Keratinocyte (primary cell): ENCODE results near the gene MICAL3. TPM values are rescaled to one million over a fixed set of nuclear protein-coding genes. Genes with fewer than 3 reads are reported as not detected.

Source experiments
- DNase-seq: peaks from one replicate; pipeline ENCODE4 v3.0.0-alpha.2; 2011; ENCODE audit warnings: low read depth, missing footprints, low spot score
- FAIRE-seq: peaks from 2 replicates; lab custom pipeline; 2011; peaks lifted over from hg19 to GRCh38; lab: Jason Lieb, UNC
- H2AFZ ChIP-seq: 2 replicates; pipeline ENCODE4 v1.6.0; 2012; ENCODE audit warnings: low read length, control low read depth, inconsistent platforms; ENCODE audit not compliant: control insufficient read depth
- H3K27ac ChIP-seq: 2 replicates; pipeline ENCODE4 v1.5.1; 2011; ENCODE audit warnings: low read length; ENCODE audit not compliant: control insufficient read depth, insufficient read depth
- H3K27me3 ChIP-seq: 3 replicates; pipeline ENCODE4 v1.6.0; 2011; ENCODE audit warnings: low read length; ENCODE audit not compliant: control insufficient read depth, insufficient read depth; ENCODE audit errors: extremely low read depth
- H3K36me3 ChIP-seq, 2 experiments: 2 replicates in 1 of 2; 3 replicates in 1 of 2; pipeline ENCODE4 v1.5.1; 2011; ENCODE audit warnings: low read length in 2 of 2, mild to moderate bottlenecking in 1 of 2; ENCODE audit not compliant: control insufficient read depth in 2 of 2, insufficient read depth in 2 of 2; ENCODE audit errors: extremely low read depth in 1 of 2
- H3K4me1 ChIP-seq: 3 replicates; pipeline ENCODE4 v1.5.1; 2011; ENCODE audit warnings: low read length; ENCODE audit not compliant: control insufficient read depth, insufficient read depth; ENCODE audit errors: extremely low read depth
- H3K4me2 ChIP-seq: 3 replicates; pipeline ENCODE4 v1.6.0; 2011; ENCODE audit warnings: low read depth, low read length; ENCODE audit not compliant: control insufficient read depth, insufficient read depth; ENCODE audit errors: extremely low read depth
- H3K4me3 ChIP-seq, 3 experiments: fragments of 200-600 bp in 1 of 3; sonication (generic) in 1 of 3; 2 replicates in 2 of 3; 3 replicates in 1 of 3; pipeline ENCODE4 v1.5.1; 2011 to 2016; ENCODE audit warnings: low read length in 3 of 3, mild to moderate bottlenecking in 3 of 3, control low read depth in 2 of 3, inconsistent platforms in 1 of 3, low read depth in 1 of 3, mixed read lengths in 1 of 3, mixed run types in 1 of 3, moderate library complexity in 1 of 3; ENCODE audit not compliant: control insufficient read depth in 2 of 3, insufficient read depth in 2 of 3; ENCODE audit errors: extremely low read depth in 1 of 3
- H3K79me2 ChIP-seq: 2 replicates; pipeline ENCODE4 v1.6.0; 2012; ENCODE audit warnings: low read length; ENCODE audit not compliant: control insufficient read depth, insufficient read depth
- H3K9ac ChIP-seq: 3 replicates; pipeline ENCODE4 v1.6.0; 2011; ENCODE audit warnings: low read length; ENCODE audit not compliant: control insufficient read depth, insufficient read depth; ENCODE audit errors: extremely low read depth
- H3K9me1 ChIP-seq: 3 replicates; pipeline ENCODE4 v1.6.0; 2011; ENCODE audit warnings: low read length; ENCODE audit not compliant: control insufficient read depth, insufficient read depth; ENCODE audit errors: extremely low read depth
- H3K9me3 ChIP-seq: 2 replicates; pipeline ENCODE4 v1.5.1; 2012; ENCODE audit warnings: low read depth, low read length; ENCODE audit not compliant: control insufficient read depth
- H4K20me1 ChIP-seq: 3 replicates; pipeline ENCODE4 v1.6.0; 2011; ENCODE audit warnings: low read length; ENCODE audit not compliant: control insufficient read depth, insufficient read depth; ENCODE audit errors: extremely low read depth
- CTCF ChIP-seq, 3 experiments: IDR thresholded peaks in 1 of 3; conservative IDR thresholded peaks in 1 of 3; optimal IDR thresholded peaks in 1 of 3; 2 replicates in 2 of 3; 3 replicates in 1 of 3; pipeline versions ENCODE3 to v1.5.1; 2011; ENCODE audit warnings: low read length in 3 of 3, mild to moderate bottlenecking in 3 of 3, moderate library complexity in 2 of 3, control low read depth in 1 of 3, inconsistent platforms in 1 of 3; ENCODE audit not compliant: insufficient read depth in 2 of 3; ENCODE audit errors: extremely low read depth in 1 of 3
- EZH2 ChIP-seq: IDR thresholded peaks from one replicate; pipeline ENCODE4 v1.6.1; 2012; ENCODE audit warnings: inconsistent platforms, mild to moderate bottlenecking, low read length, moderate library complexity
- dilution Hi-C: fragments of 300-500 bp; cut with MboI; formaldehyde crosslinking; loops from one replicate; pipeline ENCODE4 v1.7.0; 2020; ENCODE audit warnings: low sequenced_read_pairs; ENCODE audit not compliant: extremely low pct_ligation_motif_present
- polyA plus RNA-seq, 5 experiments: library from polyadenylated mRNA; depleted of rRNA in 3 of 5; stranded (reverse) in 3 of 5; stranded (forward) in 1 of 5; unstranded in 1 of 5; fragments of >200 nt; gene quantifications; 1 replicate in 1 of 5; 2 replicates in 3 of 5; 3 replicates in 1 of 5; pipeline versions ENCODE4 v1.2.1 to v1.2.3, GENCODE V29; 2011 to 2012; ENCODE audit warnings: missing spikeins in 2 of 5, low read depth in 1 of 5, low replicate concordance in 1 of 5

Gene MICAL3
- polyA plus RNA-seq, 1 donor (not counting 4 experiments of a cell fraction or from before 2014, with no cell fraction given), result 27.9 TPM

GRCh38 chr22:17873804-17874203 lies 150.6 kb downstream of the MICAL3 start:
- peaks cover 41 to 63% of the 10 kb centered on the region in 2 experiments for H3K36me3 ChIP-seq
- dilution Hi-C loops, result no loop called here

DNA sequence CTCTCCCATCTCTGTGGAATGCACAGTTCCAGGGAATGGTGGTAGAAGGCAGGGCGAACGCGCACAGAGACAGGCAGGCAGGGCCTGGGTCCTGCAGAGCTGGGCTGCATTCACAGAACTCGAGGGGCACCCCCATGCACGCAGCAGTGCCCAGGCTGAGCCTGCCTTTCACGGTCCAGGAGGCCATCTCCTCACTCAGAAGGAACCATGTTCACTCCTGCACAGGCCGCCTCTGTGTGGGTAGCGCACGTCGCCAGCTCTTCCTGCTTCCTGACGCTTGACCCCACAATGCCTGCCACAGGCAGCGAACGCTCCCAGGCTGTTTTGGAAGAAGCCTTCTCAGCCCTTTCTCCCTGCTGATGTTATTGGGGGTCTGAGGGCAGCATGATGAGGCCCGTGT lies 151.2 kb downstream of the MICAL3 start:
- H3K9me1 ChIP-seq, result no peaks in the 10 kb centered on the region
- H3K4me1 ChIP-seq, result peaks cover 16% of the 10 kb centered on the region
- H3K27ac ChIP-seq, result no peak overlapping the region
- H2AFZ ChIP-seq, result no peak overlapping the region
- peaks cover 41 to 69% of the 10 kb centered on the region in 2 experiments for H3K36me3 ChIP-seq
- DNase-seq (no peak), FAIRE-seq (no peak)
- H3K79me2 ChIP-seq, result peaks cover 5% of the 10 kb centered on the region
- no peak overlapping the region for H3K4me2 ChIP-seq
- peaks cover 13% of the 10 kb centered on the region for H4K20me1 ChIP-seq
- H3K27me3 ChIP-seq, result no peaks in the 10 kb centered on the region
- dilution Hi-C loops, result no loop called here
- H3K9me3 ChIP-seq, result no peaks in the 10 kb centered on the region
- H3K4me3 ChIP-seq, result no peak overlapping the region
- no peak for TF ChIP-seq EZH2
- TF ChIP-seq CTCF (optimal IDR thresholded peaks at IDR 0.05 in 1 of 3, IDR thresholded peaks at IDR 0.05 in 1 of 3, conservative IDR thresholded peaks at IDR 0.05 in 1 of 3; ENCODE audit: extremely low read depth in 1 of 3, insufficient read depth in 2 of 3, low read length in 3 of 3), result no peak
- no peak overlapping the region for H3K9ac ChIP-seq

More at GRCh38 chr22:17873804-17874203, 150.6 kb downstream of the MICAL3 start:
- Histone ChIP-seq H3K4me1 (peaks cover 16% of the 10 kb centered on the region), H3K79me2 (peaks cover 5% of the 10 kb centered on the region), H3K4me2 (no peak overlapping the region), H2AFZ (no peak overlapping the region), H4K20me1 (peaks cover 13% of the 10 kb centered on the region), H3K9ac (no peak overlapping the region), H3K4me3 (no peak overlapping the region), H3K27ac (no peak overlapping the region), H3K27me3 (no peaks in the 10 kb centered on the region), H3K9me1 (no peaks in the 10 kb centered on the region), H3K9me3 (no peaks in the 10 kb centered on the region)
- DNase-seq (no peak), FAIRE-seq (no peak)
- TF ChIP-seq EZH2, result no peak
- TF ChIP-seq CTCF (optimal IDR thresholded peaks at IDR 0.05 in 1 of 3, IDR thresholded peaks at IDR 0.05 in 1 of 3, conservative IDR thresholded peaks at IDR 0.05 in 1 of 3; ENCODE audit: extremely low read depth in 1 of 3, insufficient read depth in 2 of 3, low read length in 3 of 3), result no peak
